ENCODE measurements around the gene SYNDIG1.

GRCh38 chr20:24437196-24438082 is 32.0 kb upstream of the SYNDIG1 start:
- no peak for TF ChIP-seq POLR2AphosphoS5 (IDR thresholded peaks at IDR 0.05; ENCODE audit: low read depth, low read length)
- TF ChIP-seq CTCF (IDR thresholded peaks at IDR 0.05) = no peak
- no peak for TF ChIP-seq REST (IDR thresholded peaks at IDR 0.05; ENCODE audit: insufficient read depth in 1 of 2, low read depth in 2 of 2, low read length in 1 of 2)
- no peak for TF ChIP-seq SIN3A (IDR thresholded peaks at IDR 0.05; ENCODE audit: borderline replicate concordance, insufficient read depth, low read depth, low read length)

All from Panc1 (cell line).